Measurements from ENCODE around the gene FER. TPM values are rescaled to one million over a fixed set of nuclear protein-coding genes. Genes with fewer than 3 reads are reported as not detected.

The FER gene
- total and polyA plus RNA-seq, 10 donors, result 0.96 to 38.8 (median 21.2) TPM

DNA sequence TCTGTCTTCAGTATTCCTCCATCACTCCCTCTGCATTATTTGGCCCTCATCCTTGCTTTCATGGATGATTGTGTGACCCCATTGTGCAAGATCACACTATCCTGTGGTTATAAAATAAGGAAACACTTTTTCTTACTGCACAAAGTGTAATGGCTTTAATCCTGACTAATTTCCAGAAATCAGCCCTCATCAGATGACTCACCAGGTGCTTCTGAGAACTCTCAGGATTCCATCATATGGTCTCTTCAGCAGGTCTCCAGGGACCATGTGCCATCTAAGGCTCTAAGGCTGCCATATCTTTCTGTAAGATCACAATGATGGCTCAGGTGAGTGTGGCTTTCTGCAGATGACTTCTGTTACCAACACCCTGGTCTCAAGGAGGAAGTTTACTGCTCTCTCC, 27.3 kb upstream of the FER start:
- Histone ChIP-seq H3K9me3 (no peaks in the 10 kb centered on the region), H3K27ac (no peak overlapping the region), H3K4me3 (no peak overlapping the region), H3K27me3 (replicated peaks in 1 of 7) (no peaks in the 10 kb centered on the region), H3K36me3 (no peaks in the 10 kb centered on the region), H3K4me1 (no peaks in the 10 kb centered on the region)
- no peak for TF ChIP-seq POLR2AphosphoS5 (IDR thresholded peaks at IDR 0.05)
- intact Hi-C loops (cut with DNase I; ENCODE audit: low total_unique reads), result no loop called here
- DNase-seq, result no peak

DNA sequence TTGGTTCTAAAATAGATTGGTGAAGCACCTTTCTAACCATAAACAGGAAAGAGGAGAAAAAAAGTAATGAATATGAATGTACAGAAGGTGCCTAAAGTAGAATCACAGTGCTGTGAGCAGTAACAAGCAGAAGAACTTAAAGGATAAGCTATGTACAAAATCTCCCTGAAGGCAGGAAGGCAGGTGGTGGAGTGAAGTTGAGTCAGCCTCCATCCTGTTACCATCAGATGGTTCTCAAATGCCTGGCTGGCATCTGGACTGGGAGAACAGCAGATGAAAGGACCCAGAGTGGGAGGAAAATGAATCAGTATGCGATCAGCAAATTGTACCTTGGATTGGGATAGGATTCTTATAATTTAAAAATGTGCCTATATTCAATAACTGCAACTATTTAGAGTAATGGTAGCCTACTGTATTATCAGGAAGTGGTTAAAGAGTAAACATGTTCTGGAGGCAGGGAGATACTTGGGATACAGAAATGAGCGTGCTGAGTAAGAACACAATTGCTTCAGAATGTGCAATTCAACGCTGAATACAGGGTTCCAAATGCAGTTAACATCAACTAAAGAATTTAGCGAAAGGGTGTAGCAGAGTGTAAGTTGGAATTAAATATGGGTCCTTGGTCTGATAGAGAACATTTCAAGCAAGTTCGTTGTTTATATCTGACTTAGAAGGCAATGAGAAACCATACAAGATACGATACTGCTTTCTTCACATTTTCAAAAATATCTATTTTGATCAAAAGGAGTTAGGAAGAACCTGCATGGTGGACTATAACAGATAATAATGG, 21.1 kb upstream of the FER start:
- intact Hi-C loops (cut with DNase I; ENCODE audit: low total_unique reads), result no loop called here
- WGBS, 5 donors, result 80 to 89% (median 82%) methylated on average over 6 of the region's 6 CpGs
- H3K4me3 ChIP-seq, result peak overlapping the region in 5 of 8 donors; percentile 48 to 79 (median 65)

DNA sequence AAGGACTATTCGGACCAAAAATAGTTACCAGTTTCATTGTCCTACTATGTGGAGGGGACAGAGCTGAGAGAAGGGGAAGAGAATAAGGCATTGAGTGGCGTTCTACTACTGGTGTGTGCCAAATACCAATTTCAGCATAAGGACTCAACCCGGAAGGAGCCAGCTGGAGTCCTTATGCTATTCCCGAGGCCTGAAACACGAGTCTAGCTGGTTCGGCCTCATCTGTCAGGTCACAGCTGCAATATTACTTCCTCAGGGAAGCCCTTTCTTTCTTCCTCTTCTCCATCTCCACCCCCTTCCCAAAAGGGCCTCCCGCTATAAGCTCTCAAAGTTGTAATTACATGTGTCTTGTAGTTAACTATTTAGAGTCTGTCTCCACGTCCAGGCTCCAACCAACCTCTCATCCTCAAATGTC, 20.5 kb upstream of the FER start:
- no peak for TF ChIP-seq POLR2A (IDR thresholded peaks at IDR 0.05)
- TF ChIP-seq POLR2AphosphoS5 (IDR thresholded peaks at IDR 0.05), result no peak
- TF ChIP-seq, protein P1, sequence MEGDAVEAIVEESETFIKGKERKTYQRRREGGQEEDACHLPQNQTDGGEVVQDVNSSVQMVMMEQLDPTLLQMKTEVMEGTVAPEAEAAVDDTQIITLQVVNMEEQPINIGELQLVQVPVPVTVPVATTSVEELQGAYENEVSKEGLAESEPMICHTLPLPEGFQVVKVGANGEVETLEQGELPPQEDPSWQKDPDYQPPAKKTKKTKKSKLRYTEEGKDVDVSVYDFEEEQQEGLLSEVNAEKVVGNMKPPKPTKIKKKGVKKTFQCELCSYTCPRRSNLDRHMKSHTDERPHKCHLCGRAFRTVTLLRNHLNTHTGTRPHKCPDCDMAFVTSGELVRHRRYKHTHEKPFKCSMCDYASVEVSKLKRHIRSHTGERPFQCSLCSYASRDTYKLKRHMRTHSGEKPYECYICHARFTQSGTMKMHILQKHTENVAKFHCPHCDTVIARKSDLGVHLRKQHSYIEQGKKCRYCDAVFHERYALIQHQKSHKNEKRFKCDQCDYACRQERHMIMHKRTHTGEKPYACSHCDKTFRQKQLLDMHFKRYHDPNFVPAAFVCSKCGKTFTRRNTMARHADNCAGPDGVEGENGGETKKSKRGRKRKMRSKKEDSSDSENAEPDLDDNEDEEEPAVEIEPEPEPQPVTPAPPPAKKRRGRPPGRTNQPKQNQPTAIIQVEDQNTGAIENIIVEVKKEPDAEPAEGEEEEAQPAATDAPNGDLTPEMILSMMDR (IDR thresholded peaks at IDR 0.05 in 8 of 11, conservative IDR thresholded peaks at IDR 0.05 in 3 of 11), result no peak
- intact Hi-C loops (cut with DNase I; ENCODE audit: low total_unique reads), result no loop called here
- Histone ChIP-seq H3K27ac (peak overlapping the region; percentile 80 to 98 (median 91)), H3K4me1 (peaks cover 0 to 48% (median 29%) of the 10 kb centered on the region in 6 donors), H3K27me3 (replicated peaks in 1 of 7) (no peaks in the 10 kb centered on the region), H3K36me3 (no peaks in the 10 kb centered on the region), H3K4me3 (peak overlapping the region; percentile 45 to 82 (median 66)), H3K9me3 (no peaks in the 10 kb centered on the region)
- DNase-seq, result no peak
- WGBS, 5 donors, result 16 to 27% (median 22%) methylated on average over 8 of the region's 8 CpGs

More for the DNA sequence above, 21.1 kb upstream of the FER start:
- Histone ChIP-seq H3K27ac (peak overlapping the region in 7 of 8 donors; percentile 89 to 98 (median 92)), H3K9me3 (no peaks in the 10 kb centered on the region), H3K36me3 (no peaks in the 10 kb centered on the region), H3K4me1 (peaks cover 0 to 48% (median 29%) of the 10 kb centered on the region in 6 donors), H3K27me3 (replicated peaks in 1 of 7) (no peaks in the 10 kb centered on the region)
- no peak for TF ChIP-seq POLR2A (IDR thresholded peaks at IDR 0.05)
- no peak for DNase-seq

DNA sequence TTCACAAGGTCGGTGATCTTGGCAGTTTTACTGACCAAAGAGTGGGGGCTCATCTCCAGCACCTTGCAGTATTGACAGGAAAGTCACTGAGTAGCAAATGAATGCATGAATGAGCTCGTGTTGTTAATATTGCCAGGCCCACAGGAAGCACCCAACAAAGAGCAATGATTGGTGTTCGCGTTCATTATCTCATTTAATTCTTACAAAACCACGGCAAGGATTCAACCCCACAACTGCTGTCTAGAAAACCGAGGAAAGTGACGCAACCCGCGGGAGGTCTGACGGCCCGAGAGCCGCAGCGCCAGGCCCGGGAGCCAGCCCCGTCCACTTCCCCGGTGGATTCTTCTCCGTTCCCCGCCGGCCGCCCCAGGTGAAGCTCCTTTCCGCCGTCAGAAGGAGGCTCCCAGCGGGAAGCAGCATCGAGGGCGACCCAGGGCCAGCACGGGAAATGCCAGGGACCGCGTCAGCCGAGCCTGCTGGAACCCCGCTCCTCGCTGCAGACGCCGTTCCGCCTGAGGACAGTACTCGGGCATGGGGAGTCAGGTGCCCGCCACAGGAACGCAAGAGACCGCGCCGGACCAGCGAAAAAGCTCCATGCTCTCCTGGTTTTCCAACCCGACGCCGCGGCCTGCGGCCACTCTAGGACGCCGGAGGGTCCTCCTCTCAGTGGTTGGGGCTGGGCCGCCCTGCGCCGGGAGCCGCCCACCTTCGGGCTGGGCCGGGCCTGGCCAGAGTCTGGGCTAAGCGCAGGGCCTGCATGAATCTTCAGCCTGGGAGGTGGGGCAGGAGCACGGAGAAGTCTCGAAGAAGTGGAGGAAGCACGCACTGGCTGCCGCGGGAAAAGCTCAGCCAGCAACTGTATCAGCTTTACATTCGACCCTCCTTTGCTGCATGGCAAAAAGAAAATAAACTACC, 19.8 kb upstream of the FER start:
- Histone ChIP-seq H3K27ac (peak overlapping the region; percentile 80 to 98 (median 91)), H3K4me3 (peak overlapping the region; percentile 45 to 82 (median 66)), H3K9me3 (no peaks in the 10 kb centered on the region), H3K36me3 (no peaks in the 10 kb centered on the region), H3K27me3 (replicated peaks in 1 of 7) (no peaks in the 10 kb centered on the region), H3K4me1 (peaks cover 0 to 48% (median 29%) of the 10 kb centered on the region in 6 donors)
- 1% methylated on average over 21 to 61 of the region's 61 CpGs for WGBS, 5 donors
- DNase-seq, result peak; percentile 95
- TF ChIP-seq POLR2A (IDR thresholded peaks at IDR 0.05), result peak; percentile 22 to 86 (median 55)
- peak; percentile 87 to 93 (median 91) for TF ChIP-seq POLR2AphosphoS5 (IDR thresholded peaks at IDR 0.05)
- TF ChIP-seq, protein P1 (IDR thresholded peaks at IDR 0.05 in 8 of 11, conservative IDR thresholded peaks at IDR 0.05 in 3 of 11), result peak in 1 of 11 experiments; percentile 3
- intact Hi-C loops (cut with DNase I; ENCODE audit: low total_unique reads), result no loop called here
